ENCODE results near the gene TAS2R13.

TAS2R13 gene

DNA sequence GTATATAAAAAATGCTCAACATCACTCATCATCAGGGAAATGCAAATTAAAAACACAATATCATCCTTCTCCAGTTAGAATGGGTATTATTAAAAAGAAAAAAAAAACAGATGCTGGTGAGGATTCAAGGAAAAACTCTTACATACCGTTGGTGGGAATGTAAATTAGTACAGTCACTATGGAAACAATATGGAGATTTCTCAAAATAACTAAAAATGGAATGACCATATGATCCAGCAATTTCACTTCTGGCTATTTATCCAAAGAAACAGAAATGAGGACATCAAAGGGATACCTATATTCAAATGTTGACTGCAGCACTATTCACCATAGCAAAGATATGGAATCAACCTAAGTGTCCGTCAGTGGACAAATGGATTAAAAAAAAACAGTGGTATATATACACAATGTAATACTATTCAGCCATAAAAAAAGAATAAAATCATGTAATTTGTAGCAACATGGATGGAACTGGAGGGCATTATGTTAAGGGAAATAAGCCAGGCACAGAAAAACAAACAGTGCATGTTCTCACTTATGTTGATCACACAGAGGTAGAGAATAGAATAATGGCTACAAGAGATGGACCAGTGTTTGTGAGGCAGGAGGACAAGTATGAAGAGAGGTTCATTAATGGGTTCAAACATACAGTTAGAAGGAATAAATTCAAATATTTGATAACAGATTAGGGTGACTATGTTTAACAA lies 45.7 kb downstream of the TAS2R13 start:
- Histone ChIP-seq H3K36me3 (ENCODE audit: control insufficient read depth, insufficient read depth, low read length) (no peaks in the 10 kb centered on the region), H3K9ac (ENCODE audit: low read depth, low read length) (no peak overlapping the region), H3K9me3 (ENCODE audit: control insufficient read depth, insufficient read depth, low read length) (no peaks in the 10 kb centered on the region), H3K27me3 (ENCODE audit: control insufficient read depth, insufficient read depth, low read length) (no peaks in the 10 kb centered on the region), H3K4me3 (ENCODE audit: low read depth, low read length) (no peak overlapping the region), H3K4me1 (ENCODE audit: control insufficient read depth, insufficient read depth, low read length) (no peaks in the 10 kb centered on the region)

DNA sequence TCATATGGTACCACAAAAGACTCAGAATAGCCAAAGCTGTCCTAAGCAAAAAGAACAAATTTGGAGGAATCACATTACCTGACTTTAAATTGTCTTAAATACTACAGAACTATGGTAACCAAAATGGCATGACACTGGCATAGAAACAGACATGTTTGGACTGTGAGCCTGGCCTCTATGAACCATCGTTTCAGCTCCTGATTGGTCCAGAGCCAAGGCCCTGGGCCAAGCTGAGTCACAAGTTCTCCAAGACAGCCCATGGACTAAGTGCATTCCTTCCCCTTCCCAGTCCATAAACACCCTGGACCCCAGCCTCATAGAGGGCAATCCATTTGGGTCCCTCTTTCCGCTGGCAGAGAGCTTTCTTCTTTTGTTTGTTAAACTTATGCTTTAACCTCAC lies 48.0 kb downstream of the TAS2R13 start:
- H3K9me3 ChIP-seq (ENCODE audit: control insufficient read depth, insufficient read depth, low read length): peaks cover 3% of the 10 kb centered on the region
- no peaks in the 10 kb centered on the region for H3K4me1 ChIP-seq (ENCODE audit: control insufficient read depth, insufficient read depth, low read length)
- no peaks in the 10 kb centered on the region for H3K27me3 ChIP-seq (ENCODE audit: control insufficient read depth, insufficient read depth, low read length)
- H3K9ac ChIP-seq (ENCODE audit: low read depth, low read length): no peak overlapping the region
- no peak overlapping the region for H3K4me3 ChIP-seq (ENCODE audit: low read depth, low read length)
- H3K36me3 ChIP-seq (ENCODE audit: control insufficient read depth, insufficient read depth, low read length): no peaks in the 10 kb centered on the region
